Dermis blood vessel endothelial cell (primary cell): ENCODE measurements around the gene GCLM. TPM values are rescaled to one million over a fixed set of nuclear protein-coding genes. Genes with fewer than 3 reads are reported as not detected.
"Not testable (repeated sequence)": the region's sequence is repeated elsewhere in the genome, so short reads cannot be mapped to it uniquely, and the experiment has no call there.

Source experiments
- DNase-seq: peaks from one replicate; pipeline ENCODE4 v3.0.0; 2010
- total RNA-seq: library from RNA; depleted of rRNA; stranded (reverse); fragments of >200 nt; gene quantifications from 2 replicates; pipeline ENCODE4 v1.2.3, GENCODE V29; 2014

Gene GCLM
- total RNA-seq, 1 donor from 2014 or later = 19.4 TPM

DNA sequence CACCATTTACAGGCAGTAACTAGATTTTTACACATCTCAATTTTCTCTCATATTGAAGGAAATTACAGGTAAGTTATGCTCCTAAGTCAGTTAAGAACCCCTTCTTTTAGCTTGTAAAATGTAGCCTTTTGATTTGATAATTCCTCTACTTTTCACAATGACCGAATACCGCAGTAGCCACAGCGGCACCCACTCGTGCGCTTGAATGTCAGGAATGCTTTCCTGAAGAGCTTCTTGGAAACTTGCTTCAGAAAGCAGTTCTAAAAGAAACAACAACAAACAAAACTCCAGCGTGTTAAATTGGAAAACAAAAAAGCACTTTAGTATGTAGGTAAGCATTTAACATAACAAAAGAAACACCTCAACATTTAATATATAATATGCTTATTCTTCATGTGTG is 20.3 kb downstream of the GCLM start:
- no peak for DNase-seq

DNA sequence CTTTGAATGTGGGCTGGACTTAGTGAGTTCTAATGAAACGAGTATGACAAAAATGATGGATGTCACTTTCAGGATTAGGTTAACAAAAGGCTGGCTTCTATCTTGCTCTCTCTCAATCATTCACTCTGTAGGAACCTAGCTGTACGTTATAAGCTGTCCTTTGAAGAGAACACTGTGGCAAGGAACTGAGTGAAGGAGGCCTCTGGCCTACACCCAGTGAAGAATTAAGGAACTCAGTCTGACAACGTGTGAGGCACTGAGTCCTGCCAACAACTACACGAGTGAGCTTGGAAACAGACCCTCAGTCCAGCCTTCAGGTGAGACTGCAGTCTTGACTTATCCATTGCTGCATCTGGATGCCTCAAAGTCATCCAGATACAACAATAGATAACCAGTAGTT is 27.0 kb downstream of the GCLM start:
- no peak for DNase-seq

DNA sequence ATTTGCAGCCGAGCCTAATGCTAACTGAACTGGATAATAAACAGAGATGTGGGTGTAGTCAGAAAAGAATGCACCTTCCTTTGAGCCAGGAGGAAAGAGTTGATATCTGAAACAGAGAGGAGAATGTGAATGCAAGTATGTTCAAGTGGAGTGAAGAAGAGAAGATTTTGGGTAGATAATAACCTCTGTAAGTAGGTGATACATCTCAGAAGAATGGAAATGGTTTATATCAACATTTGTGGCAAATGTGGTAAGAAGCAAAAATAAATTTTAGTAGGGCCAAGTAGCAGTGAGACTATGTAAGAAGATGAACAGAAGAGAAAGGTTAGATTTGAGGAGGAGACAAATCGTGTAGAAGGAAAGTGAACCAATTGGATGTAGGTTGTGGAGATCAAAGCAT is 28.5 kb downstream of the GCLM start:
- DNase-seq = no peak

DNA sequence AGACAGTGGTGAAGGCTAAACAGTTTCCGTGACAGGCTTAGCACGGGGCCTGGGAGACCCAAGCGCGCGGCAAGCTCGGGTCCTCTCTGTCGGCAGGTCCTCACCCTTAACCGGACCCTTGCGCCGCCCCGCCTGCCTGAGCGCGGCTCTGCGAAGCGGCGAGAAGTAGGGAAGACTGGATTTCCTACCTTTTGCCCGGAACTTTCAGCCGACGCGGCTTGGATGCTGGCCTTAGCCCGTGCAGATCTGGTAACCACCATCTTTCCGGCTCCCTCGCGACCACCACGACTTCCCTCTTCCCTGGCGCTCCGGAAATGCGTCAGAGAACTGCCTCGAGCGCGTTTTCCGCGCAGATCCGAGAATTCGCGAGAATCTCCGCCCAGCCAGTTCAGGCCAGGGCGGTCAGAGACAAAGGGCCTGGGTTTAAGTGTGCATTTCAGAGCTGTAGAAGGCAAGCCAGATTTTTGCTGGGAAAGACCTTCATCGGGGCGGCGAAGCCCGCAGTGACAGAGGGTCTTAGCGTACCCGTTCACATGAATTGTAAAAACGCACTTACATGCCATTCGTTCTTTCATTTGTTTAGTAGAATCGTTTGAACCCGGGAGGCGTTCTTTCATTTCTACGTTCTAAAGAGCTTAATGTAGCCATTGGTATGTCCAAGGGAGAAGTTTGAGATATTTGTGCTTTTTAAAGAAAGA is 30.2 kb downstream of the GCLM start, which contains the start of gene DNTTIP2:
Gene DNTTIP2 (minus strand): TSS at position 318 of the 698 bp plus-strand sequence. CDS start 58 bp downstream, at position 260.
- peak; percentile 96 for DNase-seq

DNA sequence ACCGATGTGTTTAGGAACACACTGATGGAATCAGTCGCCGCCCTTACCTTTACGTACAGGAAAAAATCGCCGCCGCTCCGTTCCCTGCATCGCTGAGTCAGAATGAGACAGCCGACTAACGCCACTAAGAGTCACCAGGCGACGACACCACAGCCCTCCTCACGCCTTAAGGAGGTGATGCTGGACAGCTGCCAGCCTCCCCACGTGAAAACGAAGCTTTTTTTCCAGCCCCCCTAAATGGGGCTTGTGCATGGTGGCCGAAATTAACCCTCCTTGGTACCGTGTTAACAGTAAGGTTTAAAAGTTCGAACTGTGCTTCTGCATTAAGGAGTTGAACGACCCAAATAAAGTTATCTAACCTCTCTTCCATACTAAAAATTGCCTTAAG is 30.7 kb downstream of the GCLM start:
- DNase-seq = peak; percentile 58

DNA sequence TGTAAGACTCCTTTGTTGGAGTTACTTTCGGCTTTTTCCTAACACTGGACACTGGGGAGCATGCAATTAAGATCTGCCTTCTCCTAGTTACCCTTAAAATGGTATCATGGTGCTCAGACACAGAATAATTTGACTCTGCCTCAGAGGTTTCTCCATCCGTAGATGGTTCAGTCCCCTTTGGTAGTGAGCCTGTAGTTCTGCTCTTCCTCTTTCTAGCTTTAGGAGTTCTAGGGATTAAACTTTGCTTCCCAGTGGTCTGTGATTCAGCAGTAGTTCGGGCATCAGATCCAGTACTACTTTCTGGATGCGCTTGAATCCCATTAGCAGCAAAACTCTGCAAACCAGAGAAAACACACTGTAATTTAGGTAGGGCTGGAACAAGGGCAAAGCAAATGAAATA is 31.7 kb downstream of the GCLM start:
- DNase-seq = no peak

DNA sequence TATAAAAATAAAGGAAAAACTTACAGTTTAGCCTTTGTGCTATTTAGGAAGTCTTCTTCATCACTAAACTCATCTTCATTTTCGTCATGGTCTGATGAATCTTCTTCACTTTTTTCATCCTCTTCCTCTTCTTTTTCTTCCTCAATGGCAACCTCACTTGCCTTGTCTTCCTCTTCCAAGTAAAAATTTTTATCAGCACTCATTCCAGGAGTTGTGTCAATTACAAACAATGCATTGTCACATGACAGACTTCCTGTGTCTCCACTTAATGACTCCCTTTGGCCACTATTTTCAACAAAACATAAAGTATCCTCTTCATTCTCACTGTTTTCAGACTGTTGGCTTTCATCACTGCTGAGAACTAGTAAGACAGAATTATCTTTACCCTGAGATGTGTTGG is 33.0 kb downstream of the GCLM start:
- DNase-seq = peak; percentile 3

DNA sequence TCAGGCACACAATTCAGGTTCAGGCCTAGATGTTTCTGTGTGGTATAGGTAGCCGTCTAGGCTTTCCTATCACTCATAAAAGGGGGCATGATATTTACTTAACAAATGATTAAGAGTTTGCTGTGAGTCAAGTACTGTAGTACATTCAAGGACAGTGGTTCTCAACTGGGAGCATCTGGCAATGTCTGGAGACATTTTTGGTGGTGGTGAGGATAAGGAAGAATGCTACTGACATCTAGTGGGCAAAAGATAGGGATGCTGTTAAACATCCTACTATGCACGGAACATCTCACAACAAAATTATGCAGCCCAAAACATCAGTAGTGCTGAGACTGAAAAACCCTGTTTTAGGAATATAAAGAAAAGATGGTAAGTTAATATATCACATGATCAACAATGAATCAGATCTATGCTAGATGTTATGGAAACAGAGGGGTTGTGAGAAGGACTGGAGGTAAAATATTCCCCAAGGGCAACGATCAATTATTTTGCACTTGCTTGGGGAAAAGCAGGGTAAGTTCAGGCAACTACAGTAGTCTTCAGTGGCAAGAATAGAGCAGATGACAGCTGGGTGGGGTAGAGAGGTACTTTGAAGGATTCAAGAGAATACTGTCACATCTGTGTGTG is 35.1 kb downstream of the GCLM start:
- peak; percentile 66 for DNase-seq

DNA sequence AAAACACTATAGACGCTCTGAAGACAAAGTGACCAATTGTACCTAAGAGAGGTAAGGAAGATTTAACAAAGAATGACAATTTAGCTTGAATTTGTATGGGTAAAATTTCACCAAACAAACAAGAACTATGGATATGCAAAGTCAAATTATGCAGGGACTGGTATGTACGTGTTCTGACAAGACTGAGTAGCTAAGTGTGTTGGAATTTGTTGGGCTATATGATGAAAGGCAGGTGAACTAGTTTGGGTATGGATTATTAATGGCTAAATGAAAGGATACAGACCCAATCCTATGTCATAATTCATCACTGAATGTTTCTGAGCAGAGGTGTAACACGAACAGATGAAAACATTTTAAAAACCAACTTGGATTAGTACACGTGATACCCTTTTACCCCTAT is 37.9 kb downstream of the GCLM start:
- DNase-seq = no peak

DNA sequence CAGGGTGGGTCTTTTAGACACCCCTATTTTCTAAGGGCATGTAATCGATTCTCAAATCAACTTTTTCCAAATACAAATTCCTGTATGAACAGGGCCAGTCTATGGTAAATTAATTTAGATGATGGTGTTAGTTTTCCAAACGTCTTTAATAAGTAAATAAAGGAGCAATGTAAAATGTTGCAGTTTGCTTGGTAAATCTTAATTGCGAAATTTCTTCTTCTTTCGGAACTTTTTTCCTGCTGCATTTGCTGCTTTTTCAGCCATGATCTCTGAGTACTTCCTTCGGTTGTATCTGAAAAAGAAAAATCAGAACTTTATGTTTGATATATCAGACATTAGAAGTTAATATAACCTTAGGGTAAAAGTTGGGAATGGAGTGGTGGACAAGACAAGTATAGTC is 39.6 kb downstream of the GCLM start:
- no peak for DNase-seq

DNA sequence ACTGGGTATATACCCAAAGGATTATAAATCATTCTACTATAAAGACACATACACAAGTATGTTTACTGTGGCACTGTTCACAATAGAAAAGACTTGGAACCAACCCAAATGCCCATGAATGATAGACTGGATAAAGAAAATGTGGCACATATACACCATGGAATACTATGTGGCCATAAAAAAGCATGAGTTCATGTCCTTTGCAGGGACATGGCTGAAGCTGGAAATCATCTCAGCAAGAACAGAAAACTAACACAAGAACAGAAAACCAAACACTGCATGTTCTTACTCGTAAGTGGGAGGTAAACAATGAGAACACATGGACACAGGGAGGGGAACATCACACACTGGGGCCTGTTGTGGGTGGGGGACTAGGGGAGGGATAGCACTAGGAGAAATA is 40.7 kb downstream of the GCLM start:
- not testable (repeated sequence) for DNase-seq

DNA sequence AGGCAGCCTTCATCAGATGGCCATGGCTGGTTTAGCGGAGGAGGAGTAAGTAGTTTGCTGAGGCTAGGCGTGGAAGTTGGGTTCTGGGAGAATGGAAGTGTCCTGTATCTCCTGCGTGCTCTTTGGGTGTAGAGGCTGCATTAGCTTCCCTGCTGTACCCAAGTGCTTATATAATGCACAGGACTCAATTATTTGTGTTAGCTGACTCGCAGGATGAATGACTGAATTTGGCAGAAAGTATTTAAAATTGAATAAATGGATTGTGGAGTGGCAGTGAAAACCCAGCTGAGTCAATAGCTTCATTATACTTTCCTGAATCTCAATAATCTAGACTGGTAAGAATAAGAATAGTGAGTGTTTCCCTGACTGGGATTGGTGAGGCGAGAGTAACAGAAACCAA is 44.0 kb downstream of the GCLM start:
- DNase-seq = no peak

DNA sequence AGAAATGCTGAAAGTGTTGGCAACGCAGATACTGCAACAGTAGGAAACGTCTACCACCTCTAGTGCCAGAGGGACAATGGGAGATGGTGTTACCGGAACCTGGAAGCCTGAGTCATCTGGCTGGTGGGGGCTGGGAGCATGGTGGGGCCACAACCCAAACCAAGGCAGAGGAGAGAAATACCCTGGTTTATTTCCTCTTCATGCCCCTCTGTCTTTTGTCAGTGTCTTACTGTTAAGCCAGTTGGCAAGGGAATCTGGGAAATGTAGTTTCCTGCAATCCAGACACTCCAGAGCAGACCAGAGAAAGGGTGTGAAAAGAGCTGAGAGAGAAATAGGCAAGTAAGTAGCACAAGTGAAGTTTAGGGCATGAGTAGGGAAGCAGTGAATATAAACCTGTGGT is 45.1 kb downstream of the GCLM start:
- peak; percentile 48 for DNase-seq

DNA sequence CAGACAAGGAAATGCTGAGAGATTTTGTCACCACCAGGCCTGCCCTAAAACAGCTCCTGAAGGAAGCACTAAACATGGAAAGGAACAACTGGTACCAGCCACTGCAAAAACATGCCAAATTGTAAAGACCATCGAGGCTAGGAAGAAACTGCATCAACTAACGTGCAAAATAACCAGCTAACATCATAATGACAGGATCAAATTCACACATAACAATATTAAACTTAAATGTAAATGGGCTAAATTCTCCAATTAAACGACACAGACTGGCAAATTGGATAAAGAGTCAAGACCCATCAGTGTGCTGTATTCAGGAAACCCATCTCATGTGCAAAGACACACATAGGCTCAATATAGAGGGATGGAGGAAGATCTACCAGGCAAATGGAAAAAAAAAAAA is 51.6 kb downstream of the GCLM start:
- not testable (repeated sequence) for DNase-seq

DNA sequence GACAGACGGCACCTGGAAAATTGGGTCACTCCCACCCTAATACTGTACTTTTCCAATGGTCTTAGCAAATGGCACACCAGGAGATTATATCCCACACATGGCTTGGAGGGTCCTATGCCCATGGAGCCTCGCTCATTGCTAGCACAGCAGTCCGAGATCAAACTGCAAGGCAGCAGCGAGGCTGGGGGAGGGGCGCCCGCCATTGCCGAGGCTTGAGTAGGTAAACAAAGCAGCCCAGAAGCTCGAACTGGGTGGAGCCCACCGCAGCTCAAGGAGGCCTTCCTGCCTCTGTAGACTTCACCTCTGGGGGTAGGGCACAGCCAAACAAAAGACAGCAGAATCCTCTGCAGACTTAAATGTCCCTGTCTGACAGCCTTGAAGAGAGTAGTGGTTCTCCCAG is 53.2 kb downstream of the GCLM start:
- not testable (repeated sequence) for DNase-seq

DNA sequence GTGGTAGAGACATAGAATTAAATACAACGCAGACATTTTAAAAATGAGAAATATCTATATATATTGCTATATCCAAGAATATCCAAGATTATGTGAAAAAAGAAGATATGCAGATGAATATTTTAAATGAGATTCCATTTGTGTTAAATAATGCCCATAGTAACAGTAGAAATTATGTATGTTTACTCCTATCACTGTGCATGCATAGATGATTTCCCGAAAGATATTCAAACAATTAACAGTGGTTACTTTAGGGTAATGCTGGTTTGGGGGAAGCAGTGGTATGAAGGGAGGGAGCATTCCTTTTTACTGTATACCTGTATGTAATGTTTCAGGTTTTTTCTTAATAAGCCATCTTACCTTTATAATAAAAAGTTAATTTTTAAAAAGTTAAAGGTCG is 55.3 kb downstream of the GCLM start:
- DNase-seq = no peak

DNA sequence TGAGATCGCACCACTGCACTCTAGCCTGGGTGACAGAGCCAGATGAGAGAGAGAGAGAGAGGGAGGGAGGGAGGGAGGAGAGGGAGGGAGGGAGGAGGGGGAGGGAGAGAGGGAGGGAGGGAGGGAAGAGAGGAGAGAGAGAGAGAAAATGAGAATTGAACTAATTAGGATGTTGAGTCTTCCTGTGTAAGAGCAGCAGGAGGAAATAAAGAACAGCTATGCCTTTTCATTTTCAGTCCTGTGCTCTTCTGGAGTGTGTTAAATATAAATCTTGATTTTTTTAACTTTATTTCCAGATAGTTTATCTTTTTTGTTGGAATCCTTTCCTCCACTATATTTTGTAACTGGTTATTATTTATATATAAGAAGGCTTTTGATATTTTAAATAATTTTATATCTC is 57.4 kb downstream of the GCLM start:
- no peak for DNase-seq

DNA sequence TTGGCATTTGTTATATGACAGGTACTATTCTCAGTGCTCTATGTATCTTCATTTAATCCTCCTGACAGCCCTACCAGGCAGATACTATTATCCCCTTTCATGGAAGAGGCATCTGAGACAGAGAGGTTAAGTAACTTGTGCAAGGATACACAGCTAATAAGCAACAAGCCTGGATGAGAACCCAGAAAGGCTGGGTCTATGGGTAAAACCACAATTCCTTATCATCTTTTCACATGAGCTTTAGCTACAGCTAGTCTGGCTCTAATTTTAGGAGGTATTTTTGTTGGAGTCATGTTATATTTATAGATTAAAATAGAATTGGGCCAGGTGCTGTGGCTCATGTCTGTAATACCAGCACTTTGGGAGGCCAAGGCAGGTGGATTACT is 57.9 kb downstream of the GCLM start:
- no peak for DNase-seq

DNA sequence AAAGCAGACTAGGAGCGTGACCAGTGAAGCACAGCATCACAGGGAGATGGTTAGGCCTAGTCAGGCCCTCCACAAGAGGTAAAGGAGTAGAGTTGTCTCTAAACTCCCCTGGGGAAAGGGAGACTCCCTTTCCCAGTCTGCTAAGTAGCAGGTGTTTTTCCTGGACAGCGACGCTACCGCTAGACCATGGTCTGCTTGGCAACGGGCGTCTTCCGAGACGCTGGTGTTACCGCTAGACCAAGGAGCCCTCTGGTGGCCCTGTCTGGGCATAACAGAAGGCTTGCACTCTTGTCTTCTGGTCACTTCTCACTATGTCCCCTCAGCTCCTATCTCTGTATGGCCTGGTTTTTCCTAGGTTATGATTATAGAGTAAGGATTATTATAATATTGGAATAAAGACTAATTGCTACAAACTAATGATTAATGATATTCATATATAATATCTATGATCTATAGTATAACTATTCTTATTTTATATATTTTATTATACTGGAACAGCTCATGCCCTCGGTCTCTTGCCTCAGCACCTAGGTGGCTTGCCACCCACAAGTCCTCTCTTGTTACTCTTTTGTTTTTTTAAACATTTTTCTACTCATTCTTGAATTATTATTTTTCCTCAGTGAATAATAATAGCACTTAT is 58.4 kb downstream of the GCLM start:
- peak; percentile 76 for DNase-seq

DNA sequence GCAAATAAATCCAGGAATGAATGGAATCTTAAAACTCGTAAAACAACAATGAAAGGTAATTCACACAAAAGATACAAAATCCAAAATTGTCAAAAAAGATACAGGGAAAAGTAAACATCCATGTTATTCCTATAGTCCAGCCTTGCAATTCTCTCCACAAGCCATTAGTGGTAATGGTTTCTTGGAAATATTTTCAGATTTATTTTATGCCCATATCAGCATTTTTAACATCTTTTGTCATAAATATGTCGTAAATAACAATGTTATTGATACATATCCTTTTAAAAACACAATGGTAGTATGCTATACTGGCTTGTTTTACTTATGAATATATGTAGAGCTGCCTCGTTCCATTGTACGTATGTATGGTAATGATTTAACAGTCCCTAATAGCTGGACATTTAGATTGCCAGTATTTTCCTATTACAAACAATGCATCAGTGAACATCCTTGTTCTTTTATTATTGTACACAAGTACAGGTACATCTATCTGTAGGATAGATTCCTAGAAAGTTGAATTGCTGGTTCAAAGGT is 60.8 kb downstream of the GCLM start:
- no peak for DNase-seq

DNA sequence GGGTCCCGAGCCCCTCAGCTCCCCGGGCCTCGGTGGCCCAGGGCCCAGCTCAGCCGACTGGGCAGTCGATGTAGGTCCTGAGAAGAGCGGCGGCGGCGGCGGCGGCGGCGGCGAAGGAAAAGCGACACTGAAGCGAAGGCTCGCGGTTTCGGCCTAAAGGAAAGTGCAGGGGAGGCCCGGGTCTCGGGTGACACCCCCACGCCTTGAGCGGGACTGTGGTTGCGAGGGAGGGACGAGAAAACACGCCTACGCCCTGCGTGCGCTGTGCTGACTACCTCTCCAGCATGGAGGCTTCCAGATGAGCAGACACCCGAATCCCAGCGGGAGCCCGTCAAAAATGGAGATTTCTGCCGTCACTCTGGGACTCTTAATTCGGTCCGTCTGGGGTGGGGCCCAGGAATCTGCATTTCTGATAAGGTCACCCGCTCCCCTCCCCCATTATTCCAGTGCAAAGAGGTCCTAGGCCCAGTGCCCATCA is 61.4 kb downstream of the GCLM start:
- peak; percentile 70 for DNase-seq

DNA sequence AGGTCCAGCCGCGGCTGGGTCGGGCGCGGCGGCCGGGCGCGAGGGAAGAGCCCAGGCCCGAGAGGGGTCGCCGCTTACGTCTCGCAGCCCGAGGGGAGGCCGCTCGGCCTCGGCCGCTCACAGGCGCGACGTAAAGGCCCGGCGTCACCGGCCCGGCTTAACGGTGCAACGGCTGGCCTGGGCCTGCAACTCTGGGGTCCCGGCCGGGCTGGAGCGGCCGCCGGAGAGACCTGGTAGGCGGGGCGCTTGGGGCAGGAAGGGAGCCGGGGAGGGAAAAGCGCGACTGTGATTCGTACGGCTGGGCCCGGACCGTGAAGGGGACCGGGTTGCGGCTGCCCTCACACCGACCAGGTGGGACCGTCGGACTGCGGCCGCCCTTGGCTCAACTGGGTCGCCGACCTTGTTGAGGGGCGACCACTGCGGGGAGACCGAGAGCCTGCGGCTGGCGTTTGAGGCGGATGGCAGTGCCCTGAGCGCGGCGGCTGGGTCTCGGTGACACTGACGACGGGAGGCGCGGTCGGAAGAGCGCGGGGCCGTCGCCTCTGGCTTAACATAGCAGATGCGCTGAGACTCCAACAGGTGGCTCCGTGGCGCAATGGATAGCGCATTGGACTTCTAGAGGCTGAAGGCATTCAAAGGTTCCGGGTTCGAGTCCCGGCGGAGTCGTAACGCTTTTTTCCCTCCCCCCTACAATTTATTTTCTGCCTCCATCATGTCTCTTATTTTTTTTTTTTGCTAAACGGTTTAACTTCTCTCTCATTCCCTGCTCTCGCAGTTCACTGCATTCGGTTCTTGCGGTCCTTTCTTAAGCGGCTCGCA is 62.0 kb downstream of the GCLM start:
- DNase-seq = peak; percentile 94
